ENCODE measurements around the gene CCDC60.
A peak's percentile ranks its signal among the peaks of the same experiment; 100 is the strongest.

CCDC60 gene

GRCh38 chr12:119398190-119398589 is 63.7 kb downstream of the CCDC60 start:
- no peak overlapping the region for H3K4me3 ChIP-seq (ENCODE audit: low read length)
- no peak for DNase-seq (ENCODE audit: low read depth)
- TF ChIP-seq, protein P1, sequence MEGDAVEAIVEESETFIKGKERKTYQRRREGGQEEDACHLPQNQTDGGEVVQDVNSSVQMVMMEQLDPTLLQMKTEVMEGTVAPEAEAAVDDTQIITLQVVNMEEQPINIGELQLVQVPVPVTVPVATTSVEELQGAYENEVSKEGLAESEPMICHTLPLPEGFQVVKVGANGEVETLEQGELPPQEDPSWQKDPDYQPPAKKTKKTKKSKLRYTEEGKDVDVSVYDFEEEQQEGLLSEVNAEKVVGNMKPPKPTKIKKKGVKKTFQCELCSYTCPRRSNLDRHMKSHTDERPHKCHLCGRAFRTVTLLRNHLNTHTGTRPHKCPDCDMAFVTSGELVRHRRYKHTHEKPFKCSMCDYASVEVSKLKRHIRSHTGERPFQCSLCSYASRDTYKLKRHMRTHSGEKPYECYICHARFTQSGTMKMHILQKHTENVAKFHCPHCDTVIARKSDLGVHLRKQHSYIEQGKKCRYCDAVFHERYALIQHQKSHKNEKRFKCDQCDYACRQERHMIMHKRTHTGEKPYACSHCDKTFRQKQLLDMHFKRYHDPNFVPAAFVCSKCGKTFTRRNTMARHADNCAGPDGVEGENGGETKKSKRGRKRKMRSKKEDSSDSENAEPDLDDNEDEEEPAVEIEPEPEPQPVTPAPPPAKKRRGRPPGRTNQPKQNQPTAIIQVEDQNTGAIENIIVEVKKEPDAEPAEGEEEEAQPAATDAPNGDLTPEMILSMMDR (conservative IDR thresholded peaks at IDR 0.05; ENCODE audit: low read depth, low read length), result no peak

DNA sequence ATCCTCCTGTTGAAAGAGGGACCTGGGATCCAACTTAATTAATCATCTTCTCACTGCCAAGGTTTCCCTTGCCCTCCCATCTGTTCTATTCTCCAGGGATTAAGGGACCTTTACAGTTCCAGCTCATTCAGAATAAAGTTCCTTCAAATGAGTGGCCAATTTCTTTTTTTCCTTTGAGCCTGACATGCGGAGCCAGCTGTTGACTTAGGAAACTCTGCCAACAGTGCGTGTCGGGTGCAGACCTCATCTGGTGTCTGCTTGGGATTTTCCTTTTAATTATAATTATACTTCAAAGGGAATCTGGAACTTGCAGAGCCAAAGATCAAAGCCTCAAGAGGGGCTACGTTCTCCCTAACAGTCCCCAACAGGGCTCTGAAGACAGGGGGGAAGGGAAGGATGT is 64.8 kb downstream of the CCDC60 start:
- no peak overlapping the region for H3K4me3 ChIP-seq (ENCODE audit: low read length)
- TF ChIP-seq, protein P1 (conservative IDR thresholded peaks at IDR 0.05; ENCODE audit: low read depth, low read length), result no peak
- no peak for DNase-seq (ENCODE audit: low read depth)

DNA sequence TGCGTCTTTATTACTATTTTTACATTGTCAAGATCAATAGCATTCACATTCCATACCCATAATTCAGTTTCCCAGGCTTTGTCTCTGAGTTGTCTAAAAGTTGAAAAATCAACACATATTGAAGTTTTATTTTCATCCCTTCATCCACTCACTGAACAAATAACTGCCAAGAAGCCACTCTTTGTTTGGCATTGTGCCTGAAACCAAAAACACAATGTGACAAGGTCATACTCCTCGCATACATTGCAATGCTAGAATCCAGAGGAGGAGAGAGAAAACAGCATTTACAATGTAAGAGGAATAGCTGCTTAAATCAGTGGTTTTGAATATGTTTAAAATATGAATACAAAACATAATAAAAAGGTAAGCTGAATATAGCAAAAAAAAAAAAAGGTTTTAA is 71.8 kb downstream of the CCDC60 start:
- H3K4me3 ChIP-seq (ENCODE audit: low read length), result no peak overlapping the region
- DNase-seq (ENCODE audit: low read depth), result no peak
- TF ChIP-seq, protein P1 (conservative IDR thresholded peaks at IDR 0.05; ENCODE audit: low read depth, low read length), result no peak

GRCh38 chr12:119406811-119407210 is 72.3 kb downstream of the CCDC60 start:
- no peak overlapping the region for H3K4me3 ChIP-seq (ENCODE audit: low read length)
- DNase-seq (ENCODE audit: low read depth), result no peak
- TF ChIP-seq, protein P1 (conservative IDR thresholded peaks at IDR 0.05; ENCODE audit: low read depth, low read length), result no peak

GRCh38 chr12:119409043-119409442 is 74.5 kb downstream of the CCDC60 start:
- no peak for DNase-seq (ENCODE audit: low read depth)
- H3K4me3 ChIP-seq (ENCODE audit: low read length), result no peak overlapping the region
- TF ChIP-seq, protein P1 (conservative IDR thresholded peaks at IDR 0.05; ENCODE audit: low read depth, low read length), result no peak

DNA sequence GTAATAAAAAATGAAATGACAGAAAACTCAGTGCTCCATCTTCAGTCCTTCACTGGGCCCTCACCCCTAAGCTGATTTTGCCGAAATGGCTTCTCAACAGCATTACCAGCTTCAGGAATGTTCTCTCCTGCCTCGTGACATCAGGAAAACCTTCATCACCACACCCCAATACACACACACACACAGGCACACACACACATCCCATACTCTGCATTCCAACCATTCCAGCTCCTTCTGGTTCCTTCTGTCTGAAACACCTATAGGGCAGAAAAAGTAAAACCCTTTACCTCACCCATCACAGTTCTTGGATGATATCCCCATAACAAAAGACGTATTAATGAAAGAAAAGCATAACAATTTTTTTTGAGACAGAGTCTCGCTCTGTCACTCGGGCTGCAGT is 75.9 kb downstream of the CCDC60 start:
- TF ChIP-seq, protein P1 (conservative IDR thresholded peaks at IDR 0.05; ENCODE audit: low read depth, low read length), result no peak
- peak; percentile 52 for DNase-seq (ENCODE audit: low read depth)
- H3K4me3 ChIP-seq (ENCODE audit: low read length), result no peak overlapping the region

- H3K4me3 ChIP-seq (ENCODE audit: low read length), result no peak overlapping the region
- TF ChIP-seq, protein P1 (conservative IDR thresholded peaks at IDR 0.05; ENCODE audit: low read depth, low read length), result no peak
- no peak for DNase-seq (ENCODE audit: low read depth)
Observed at GRCh38 chr12:119412306-119412705, 77.8 kb downstream of the CCDC60 start.
